GM23338 (cell line): Measurements from ENCODE around the gene ERMARD. TPM values are rescaled to one million over a fixed set of nuclear protein-coding genes. Genes with fewer than 3 reads are reported as not detected.

Experiments
- ATAC-seq: fragments of 200-7000 bp; cut with Tn5 transposase; 3 replicates; pipeline ENCODE4 v1.9.1; 2020
- DNase-seq: peaks from one replicate; pipeline ENCODE4 v3.0.0-alpha.2; 2015; ENCODE audit warnings: low spot score
- H2AFZ ChIP-seq: fragments of 200-600 bp; sonication (generic); 2 replicates; pipeline ENCODE4 v1.8.0; 2016; ENCODE audit warnings: antibody characterized with exemption, mild to moderate bottlenecking, moderate library complexity
- H3F3A ChIP-seq: fragments of 200-600 bp; sonication (generic); replicated peaks from 2 replicates; pipeline ENCODE4 v1.8.0; 2017; ENCODE audit warnings: antibody characterized with exemption, mixed run types, low read depth
- H3K27ac ChIP-seq: fragments of 200-600 bp; sonication (generic); 2 replicates; pipeline ENCODE4 v1.6.1; 2016; ENCODE audit warnings: low read depth
- H3K27me3 ChIP-seq: fragments of 200-600 bp; sonication (generic); 2 replicates; pipeline ENCODE4 v1.8.0; 2016; ENCODE audit warnings: mild to moderate bottlenecking, mixed run types, moderate library complexity; ENCODE audit not compliant: insufficient read depth
- H3K36me3 ChIP-seq: fragments of 200-600 bp; sonication (generic); 2 replicates; pipeline ENCODE4 v1.8.0; 2016; ENCODE audit warnings: mild to moderate bottlenecking; ENCODE audit not compliant: insufficient read depth
- H3K4me1 ChIP-seq: fragments of 200-600 bp; sonication (generic); 2 replicates; pipeline ENCODE4 v1.8.0; 2016; ENCODE audit warnings: mild to moderate bottlenecking, moderate library complexity; ENCODE audit not compliant: insufficient read depth
- H3K4me2 ChIP-seq: fragments of 200-600 bp; sonication (generic); 2 replicates; pipeline ENCODE4 v1.7.1; 2017; ENCODE audit warnings: mixed run types
- H3K4me3 ChIP-seq: fragments of 200-600 bp; sonication (generic); 2 replicates; pipeline ENCODE4 v1.6.1; 2016; ENCODE audit warnings: mixed run types
- H3K79me2 ChIP-seq: fragments of 200-600 bp; sonication (generic); replicated peaks from 2 replicates; pipeline ENCODE4 v1.8.0; 2017; ENCODE audit warnings: mild to moderate bottlenecking; ENCODE audit not compliant: insufficient read depth
- H3K9me2 ChIP-seq: fragments of 200-600 bp; sonication (generic); 2 replicates; pipeline ENCODE4 v1.8.0; 2017; ENCODE audit not compliant: insufficient read depth
- H4K20me1 ChIP-seq: fragments of 200-600 bp; sonication (generic); replicated peaks from 2 replicates; pipeline ENCODE4 v1.8.0; 2017; ENCODE audit warnings: mild to moderate bottlenecking; ENCODE audit not compliant: insufficient read depth
- H3K27ac Mint-ChIP-seq: 2 replicates; pipeline ENCODE4 v1.8.0; 2020; ENCODE audit warnings: inconsistent platforms, mild to moderate bottlenecking, moderate library complexity, mixed read lengths
- H3K27me3 Mint-ChIP-seq: 3 replicates; pipeline ENCODE4 v1.8.0; 2022; ENCODE audit warnings: low read depth, mild to moderate bottlenecking, moderate library complexity, mixed read lengths, inconsistent platforms; ENCODE audit not compliant: insufficient read depth, poor library complexity
- H3K36me3 Mint-ChIP-seq: 3 replicates; pipeline ENCODE4 v1.8.0; 2021; ENCODE audit warnings: low read depth, mild to moderate bottlenecking, inconsistent platforms, moderate library complexity, mixed read lengths
- H3K4me1 Mint-ChIP-seq: 3 replicates; pipeline ENCODE4 v1.8.0; 2020; ENCODE audit warnings: mild to moderate bottlenecking, inconsistent platforms, mixed read lengths
- H3K4me3 Mint-ChIP-seq: 3 replicates; pipeline ENCODE4 v1.8.0; 2021; ENCODE audit warnings: moderate library complexity, mild to moderate bottlenecking, inconsistent platforms, mixed read lengths
- H3K9me3 Mint-ChIP-seq: 3 replicates; pipeline ENCODE4 v1.8.0; 2020; ENCODE audit warnings: moderate library complexity, mild to moderate bottlenecking, inconsistent platforms, mixed read lengths
- CREB1 ChIP-seq: fragments of 250-450 bp; sonication (Bioruptor Pico); IDR thresholded peaks from 2 replicates; pipeline ENCODE4 v1.5.0; 2020; ENCODE audit warnings: low read depth, mild to moderate bottlenecking, moderate library complexity
- EZH2 ChIP-seq: fragments of 200-600 bp; sonication (generic); IDR thresholded peaks from one replicate; pipeline ENCODE4 v1.8.0; 2017; ENCODE audit warnings: antibody characterized with exemption, mild to moderate bottlenecking, low read depth; ENCODE audit not compliant: unreplicated experiment
- EZH2phosphoT487 ChIP-seq: fragments of 200-600 bp; sonication (generic); IDR thresholded peaks from one replicate; pipeline ENCODE4 v1.8.1; 2018; ENCODE audit warnings: antibody characterized with exemption; ENCODE audit not compliant: unreplicated experiment
- JUNB ChIP-seq: IDR thresholded peaks from one replicate; pipeline ENCODE4 v1.6.1; 2016; ENCODE audit warnings: antibody characterized with exemption; ENCODE audit not compliant: unreplicated experiment
- NANOG ChIP-seq: IDR thresholded peaks from 2 replicates; pipeline ENCODE4 v1.6.1; 2016; ENCODE audit warnings: antibody characterized with exemption, borderline replicate concordance
- POLR2AphosphoS5 ChIP-seq: IDR thresholded peaks from 2 replicates; pipeline ENCODE4 v1.6.1; 2016; ENCODE audit warnings: antibody characterized with exemption, low read depth
- REST ChIP-seq: IDR thresholded peaks from one replicate; pipeline ENCODE4 v1.6.1; 2018; ENCODE audit warnings: antibody characterized with exemption; ENCODE audit not compliant: unreplicated experiment
- STAT1 ChIP-seq: IDR thresholded peaks from one replicate; pipeline ENCODE4 v1.6.1; 2016; ENCODE audit warnings: antibody characterized with exemption; ENCODE audit not compliant: unreplicated experiment
- ZNF114 ChIP-seq: fragments of 250-450 bp; sonication (Bioruptor Pico); IDR thresholded peaks from 2 replicates; pipeline ENCODE4 v1.5.0; 2020; ENCODE audit warnings: mild to moderate bottlenecking, moderate library complexity
- ZNF331 ChIP-seq: fragments of 250-450 bp; sonication (Bioruptor Pico); IDR thresholded peaks from 2 replicates; pipeline ENCODE4 v1.5.0; 2020; ENCODE audit warnings: low read depth, mild to moderate bottlenecking, moderate library complexity
- ZNF462 ChIP-seq: fragments of 250-450 bp; sonication (Bioruptor Pico); IDR thresholded peaks from 2 replicates; pipeline ENCODE4 v1.5.0; 2020; ENCODE audit warnings: mild to moderate bottlenecking, moderate library complexity
- polyA plus RNA-seq: library from polyadenylated mRNA; unstranded; fragments of >200 nt; fragmentation: Nextera tagmentation; extraction: Ambion mirVana; gene quantifications from 2 replicates; pipeline ENCODE4 v1.2.1, GENCODE V29; 2016
- total RNA-seq: library from RNA; depleted of rRNA; stranded (reverse); fragments of >200 nt; shearing (Covaris generic); gene quantifications from 2 replicates; pipeline ENCODE4 v1.2.3, GENCODE V29; 2014
- TF ChIP-seq, protein P1 (sequence below), 2 experiments: fragments of 200-600 bp in 1 of 2; sonication (generic) in 1 of 2; conservative IDR thresholded peaks; 2 replicates each; pipeline versions ENCODE4 v1.5.1 to v1.6.1; 2016 to 2017; ENCODE audit warnings: antibody characterized with exemption in 2 of 2, low read depth in 2 of 2, mild to moderate bottlenecking in 2 of 2, moderate library complexity in 1 of 2
- TF ChIP-seq, protein P2 (sequence below): IDR thresholded peaks from 2 replicates; pipeline ENCODE4 v1.6.1; 2016; ENCODE audit warnings: antibody characterized with exemption

ERMARD gene
- total and polyA plus RNA-seq, 2 experiments from 2014 or later = 7.6 to 8.6 TPM

DNA sequence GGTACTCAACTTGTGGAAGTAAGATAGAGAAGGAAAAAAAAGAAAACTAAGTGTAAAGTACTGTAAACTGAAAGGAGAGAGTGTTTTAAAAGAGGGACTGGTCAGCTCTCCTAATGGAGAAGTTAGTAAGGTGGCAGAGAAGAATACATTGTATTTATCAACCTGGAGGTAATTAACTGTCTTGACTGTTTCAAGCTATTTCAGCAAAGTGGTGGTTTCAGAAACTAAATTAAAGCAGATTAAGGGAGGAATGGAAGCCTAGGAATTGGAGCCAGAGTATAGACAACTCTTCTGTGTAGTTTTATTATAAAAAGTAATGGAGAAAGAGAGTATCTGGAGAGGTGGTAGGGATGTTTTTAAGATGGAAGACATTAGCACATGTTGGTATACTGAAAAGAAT, 24.5 kb upstream of the ERMARD start:
- TF ChIP-seq POLR2AphosphoS5 = no peak
- no peak for TF ChIP-seq REST
- TF ChIP-seq CREB1 (CRISPR knock-in tag) = no peak
- TF ChIP-seq EZH2phosphoT487 = no peak
- no peak for TF ChIP-seq JUNB
- no peak for TF ChIP-seq ZNF114 (CRISPR knock-in tag)
- no peak for TF ChIP-seq NANOG
- TF ChIP-seq STAT1 = no peak
- no peak for TF ChIP-seq EZH2
- TF ChIP-seq, protein P1, sequence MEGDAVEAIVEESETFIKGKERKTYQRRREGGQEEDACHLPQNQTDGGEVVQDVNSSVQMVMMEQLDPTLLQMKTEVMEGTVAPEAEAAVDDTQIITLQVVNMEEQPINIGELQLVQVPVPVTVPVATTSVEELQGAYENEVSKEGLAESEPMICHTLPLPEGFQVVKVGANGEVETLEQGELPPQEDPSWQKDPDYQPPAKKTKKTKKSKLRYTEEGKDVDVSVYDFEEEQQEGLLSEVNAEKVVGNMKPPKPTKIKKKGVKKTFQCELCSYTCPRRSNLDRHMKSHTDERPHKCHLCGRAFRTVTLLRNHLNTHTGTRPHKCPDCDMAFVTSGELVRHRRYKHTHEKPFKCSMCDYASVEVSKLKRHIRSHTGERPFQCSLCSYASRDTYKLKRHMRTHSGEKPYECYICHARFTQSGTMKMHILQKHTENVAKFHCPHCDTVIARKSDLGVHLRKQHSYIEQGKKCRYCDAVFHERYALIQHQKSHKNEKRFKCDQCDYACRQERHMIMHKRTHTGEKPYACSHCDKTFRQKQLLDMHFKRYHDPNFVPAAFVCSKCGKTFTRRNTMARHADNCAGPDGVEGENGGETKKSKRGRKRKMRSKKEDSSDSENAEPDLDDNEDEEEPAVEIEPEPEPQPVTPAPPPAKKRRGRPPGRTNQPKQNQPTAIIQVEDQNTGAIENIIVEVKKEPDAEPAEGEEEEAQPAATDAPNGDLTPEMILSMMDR (conservative IDR thresholded peaks at IDR 0.05; ENCODE audit: low read depth in 2 of 2) = no peak
- TF ChIP-seq, protein P2, sequence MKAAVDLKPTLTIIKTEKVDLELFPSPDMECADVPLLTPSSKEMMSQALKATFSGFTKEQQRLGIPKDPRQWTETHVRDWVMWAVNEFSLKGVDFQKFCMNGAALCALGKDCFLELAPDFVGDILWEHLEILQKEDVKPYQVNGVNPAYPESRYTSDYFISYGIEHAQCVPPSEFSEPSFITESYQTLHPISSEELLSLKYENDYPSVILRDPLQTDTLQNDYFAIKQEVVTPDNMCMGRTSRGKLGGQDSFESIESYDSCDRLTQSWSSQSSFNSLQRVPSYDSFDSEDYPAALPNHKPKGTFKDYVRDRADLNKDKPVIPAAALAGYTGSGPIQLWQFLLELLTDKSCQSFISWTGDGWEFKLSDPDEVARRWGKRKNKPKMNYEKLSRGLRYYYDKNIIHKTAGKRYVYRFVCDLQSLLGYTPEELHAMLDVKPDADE = no peak
- TF ChIP-seq ZNF462 (CRISPR knock-in tag) = no peak
- TF ChIP-seq ZNF331 (CRISPR knock-in tag) = no peak
- peaks cover 13% of the 10 kb centered on the region for H3K27me3 Mint-ChIP-seq
- Histone ChIP-seq H3K27ac (no peak overlapping the region), H3K36me3 (no peaks in the 10 kb centered on the region), H3K4me2 (no peak overlapping the region), H3F3A (no peaks in the 10 kb centered on the region; the same call in 1 of the 2 replicates), H3K4me1 (peaks cover 18% of the 10 kb centered on the region), H3K4me3 (no peak overlapping the region), H3K79me2 (peaks cover 14% of the 10 kb centered on the region), H4K20me1 (peaks cover 12% of the 10 kb centered on the region), H3K9me2 (no peaks in the 10 kb centered on the region), H2AFZ (no peak overlapping the region), H3K27me3 (peaks cover 11% of the 10 kb centered on the region)
- no peak for ATAC-seq
- no peak overlapping the region; the same call in 2 of the 3 replicates for H3K4me3 Mint-ChIP-seq
- H3K4me1 Mint-ChIP-seq = peaks cover 36% of the 10 kb centered on the region
- peaks cover 4% of the 10 kb centered on the region; the same call in 1 of the 3 replicates for H3K36me3 Mint-ChIP-seq
- no peak overlapping the region for H3K27ac Mint-ChIP-seq
- H3K9me3 Mint-ChIP-seq = no peaks in the 10 kb centered on the region
- DNase-seq = no peak
